ENCODE results near the gene MYH11.
"Not testable (repeated sequence)": the region's sequence is repeated elsewhere in the genome, so short reads cannot be mapped to it uniquely, and the experiment has no call there.

Gene MYH11

GRCh38 chr16:15803618-15804017 lies 53.2 kb downstream of the MYH11 start:
- DNase-seq = no peak

GRCh38 chr16:15799851-15800495 lies 56.9 kb downstream of the MYH11 start:
- DNase-seq = no peak

- DNase-seq = no peak
These were observed 58.2 kb downstream of the MYH11 start for GRCh38 chr16:15798671-15799070.

- DNase-seq = no peak
These were observed 59.9 kb downstream of the MYH11 start for GRCh38 chr16:15796885-15797284.

GRCh38 chr16:15795615-15796014 lies 61.2 kb downstream of the MYH11 start:
- no peak for DNase-seq

GRCh38 chr16:15792563-15792971 lies 64.3 kb downstream of the MYH11 start:
- no peak for DNase-seq

- DNase-seq = no peak
These were observed 66.4 kb downstream of the MYH11 start for GRCh38 chr16:15790458-15790857.

GRCh38 chr16:15789816-15790215 lies 67.0 kb downstream of the MYH11 start:
- not testable (repeated sequence) for DNase-seq

GRCh38 chr16:15788846-15789239 lies 68.0 kb downstream of the MYH11 start:
- DNase-seq = no peak

GRCh38 chr16:15786501-15786900 lies 70.3 kb downstream of the MYH11 start:
- DNase-seq = no peak

GRCh38 chr16:15785386-15786059 lies 71.3 kb downstream of the MYH11 start:
- no peak for DNase-seq

- no peak for DNase-seq
These were observed 72.8 kb downstream of the MYH11 start for GRCh38 chr16:15783985-15784384.

GRCh38 chr16:15782573-15783365 lies 74.1 kb downstream of the MYH11 start:
- DNase-seq = no peak

- no peak for DNase-seq
These were observed 75.2 kb downstream of the MYH11 start for GRCh38 chr16:15781650-15782049.

GRCh38 chr16:15780805-15781204 lies 76.0 kb downstream of the MYH11 start:
- no peak for DNase-seq

GRCh38 chr16:15779664-15780351 lies 77.0 kb downstream of the MYH11 start:
- DNase-seq = no peak

GRCh38 chr16:15778999-15779614 lies 77.7 kb downstream of the MYH11 start:
- no peak for DNase-seq

GRCh38 chr16:15778204-15778743 lies 78.6 kb downstream of the MYH11 start:
- DNase-seq = no peak

- DNase-seq = peak; percentile 13 to 19
These were observed 79.2 kb downstream of the MYH11 start for GRCh38 chr16:15777533-15778203.

- DNase-seq = no peak
These were observed 80.3 kb downstream of the MYH11 start for GRCh38 chr16:15776572-15776971.

GRCh38 chr16:15775663-15776304 lies 81.0 kb downstream of the MYH11 start:
- no peak for DNase-seq

Measured in NCI-H1930 (cell line).